ENCODE results near the gene PIKFYVE.
A peak's percentile ranks its signal among the peaks of the same experiment; 100 is the strongest.
"Not testable (repeated sequence)": the region's sequence is repeated elsewhere in the genome, so short reads cannot be mapped to it uniquely, and the experiment has no call there.

Gene PIKFYVE

GRCh38 chr2:208255557-208256106 lies 10.4 kb upstream of the PIKFYVE start:
- Histone ChIP-seq H3K4me3 (ENCODE audit: low read depth, low read length) (peak overlapping the region; percentile 96), H2AFZ (ENCODE audit: low read length, unreplicated experiment) (peak overlapping the region; percentile 95), H3K27ac (ENCODE audit: low read depth, low read length) (peak overlapping the region; percentile 38; the same call in 1 of the 2 replicates), H3K79me2 (ENCODE audit: control insufficient read depth, insufficient read depth, low read length, unreplicated experiment) (peaks cover 2% of the 10 kb centered on the region), H3K36me3 (ENCODE audit: insufficient read depth, low read length) (no peaks in the 10 kb centered on the region), H3K27me3 (ENCODE audit: insufficient read depth, low read length) (no peaks in the 10 kb centered on the region), H3K4me1 (ENCODE audit: control insufficient read depth, insufficient read depth, low read length, unreplicated experiment) (peaks cover 22% of the 10 kb centered on the region)

- Histone ChIP-seq H3K27ac (ENCODE audit: low read depth, low read length) (no peak overlapping the region), H3K79me2 (ENCODE audit: control insufficient read depth, insufficient read depth, low read length, unreplicated experiment) (peaks cover 2% of the 10 kb centered on the region), H3K36me3 (ENCODE audit: insufficient read depth, low read length) (no peaks in the 10 kb centered on the region), H2AFZ (ENCODE audit: low read length, unreplicated experiment) (no peak overlapping the region), H3K4me3 (ENCODE audit: low read depth, low read length) (no peak overlapping the region), H3K4me1 (ENCODE audit: control insufficient read depth, insufficient read depth, low read length, unreplicated experiment) (peaks cover 17% of the 10 kb centered on the region), H3K27me3 (ENCODE audit: insufficient read depth, low read length) (no peaks in the 10 kb centered on the region)
These were observed 9.8 kb upstream of the PIKFYVE start for GRCh38 chr2:208256192-208256782.

- not testable (repeated sequence) for H3K4me3 ChIP-seq (ENCODE audit: low read depth, low read length); H3K36me3 ChIP-seq (ENCODE audit: insufficient read depth, low read length); H3K27me3 ChIP-seq (ENCODE audit: insufficient read depth, low read length); H2AFZ ChIP-seq (ENCODE audit: low read length, unreplicated experiment); H3K79me2 ChIP-seq (ENCODE audit: control insufficient read depth, insufficient read depth, low read length, unreplicated experiment); H3K27ac ChIP-seq (ENCODE audit: low read depth, low read length)
- H3K4me1 ChIP-seq (ENCODE audit: control insufficient read depth, insufficient read depth, low read length, unreplicated experiment), result peaks cover 17% of the 10 kb centered on the region
These were observed 8.9 kb upstream of the PIKFYVE start for GRCh38 chr2:208256849-208257813.

DNA sequence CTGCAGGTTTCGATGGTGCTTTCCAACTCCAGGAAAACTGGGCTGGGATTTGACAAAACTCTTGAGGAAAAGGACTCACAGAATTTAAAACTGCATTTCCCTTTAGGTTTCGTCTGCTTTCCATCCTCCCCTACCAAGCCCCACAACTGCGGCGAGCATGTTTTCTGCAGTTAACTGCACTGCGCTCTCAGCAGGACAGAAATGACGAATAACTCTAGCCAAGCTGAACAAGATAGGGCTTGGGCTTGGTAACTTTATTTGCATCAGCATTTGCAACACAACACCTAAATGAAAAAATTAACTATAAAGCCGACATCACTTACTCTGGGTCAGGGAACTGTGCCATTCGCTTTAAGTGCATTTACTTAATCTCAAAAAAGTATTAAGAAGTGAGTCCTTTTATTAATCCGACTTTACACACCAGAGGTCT lies 669 bp upstream of the PIKFYVE start:
- Histone ChIP-seq H2AFZ (ENCODE audit: low read length, unreplicated experiment) (peak overlapping the region; percentile 92), H3K36me3 (ENCODE audit: insufficient read depth, low read length) (no peaks in the 10 kb centered on the region), H3K27ac (ENCODE audit: low read depth, low read length) (peak overlapping the region; percentile 41), H3K4me1 (ENCODE audit: control insufficient read depth, insufficient read depth, low read length, unreplicated experiment) (peaks cover 16% of the 10 kb centered on the region), H3K4me3 (ENCODE audit: low read depth, low read length) (peak overlapping the region; percentile 87), H3K27me3 (ENCODE audit: insufficient read depth, low read length) (no peaks in the 10 kb centered on the region), H3K79me2 (ENCODE audit: control insufficient read depth, insufficient read depth, low read length, unreplicated experiment) (peaks cover 40% of the 10 kb centered on the region)

- H3K4me1 ChIP-seq (ENCODE audit: control insufficient read depth, insufficient read depth, low read length, unreplicated experiment), result peaks cover 16% of the 10 kb centered on the region
- H3K36me3 ChIP-seq (ENCODE audit: insufficient read depth, low read length), result peaks cover 3% of the 10 kb centered on the region
- peaks cover 45% of the 10 kb centered on the region for H3K79me2 ChIP-seq (ENCODE audit: control insufficient read depth, insufficient read depth, low read length, unreplicated experiment)
- H2AFZ ChIP-seq (ENCODE audit: low read length, unreplicated experiment), result peak overlapping the region; percentile 84
- H3K4me3 ChIP-seq (ENCODE audit: low read depth, low read length), result peak overlapping the region; percentile 87
- peak overlapping the region; percentile 69 for H3K27ac ChIP-seq (ENCODE audit: low read depth, low read length)
- H3K27me3 ChIP-seq (ENCODE audit: insufficient read depth, low read length), result no peaks in the 10 kb centered on the region
These were observed 468 bp downstream of the PIKFYVE start for GRCh38 chr2:208266553-208266893.

GRCh38 chr2:208266936-208267335 lies 881 bp downstream of the PIKFYVE start:
- Histone ChIP-seq H3K27me3 (ENCODE audit: insufficient read depth, low read length) (no peaks in the 10 kb centered on the region), H3K4me1 (ENCODE audit: control insufficient read depth, insufficient read depth, low read length, unreplicated experiment) (peaks cover 16% of the 10 kb centered on the region), H2AFZ (ENCODE audit: low read length, unreplicated experiment) (peak overlapping the region; percentile 84), H3K79me2 (ENCODE audit: control insufficient read depth, insufficient read depth, low read length, unreplicated experiment) (peaks cover 45% of the 10 kb centered on the region), H3K36me3 (ENCODE audit: insufficient read depth, low read length) (peaks cover 5% of the 10 kb centered on the region), H3K4me3 (ENCODE audit: low read depth, low read length) (peak overlapping the region; percentile 87), H3K27ac (ENCODE audit: low read depth, low read length) (peak overlapping the region; percentile 69)

GRCh38 chr2:208267526-208267925 lies 1.5 kb downstream of the PIKFYVE start:
- H3K4me3 ChIP-seq (ENCODE audit: low read depth, low read length), result peak overlapping the region; percentile 87
- not testable (repeated sequence) for H3K27me3 ChIP-seq (ENCODE audit: insufficient read depth, low read length); H3K36me3 ChIP-seq (ENCODE audit: insufficient read depth, low read length); H2AFZ ChIP-seq (ENCODE audit: low read length, unreplicated experiment)
- H3K27ac ChIP-seq (ENCODE audit: low read depth, low read length), result peak overlapping the region; percentile 69; the same call in 1 of the 2 replicates
- H3K79me2 ChIP-seq (ENCODE audit: control insufficient read depth, insufficient read depth, low read length, unreplicated experiment), result peaks cover 45% of the 10 kb centered on the region
- peaks cover 16% of the 10 kb centered on the region for H3K4me1 ChIP-seq (ENCODE audit: control insufficient read depth, insufficient read depth, low read length, unreplicated experiment)

DNA sequence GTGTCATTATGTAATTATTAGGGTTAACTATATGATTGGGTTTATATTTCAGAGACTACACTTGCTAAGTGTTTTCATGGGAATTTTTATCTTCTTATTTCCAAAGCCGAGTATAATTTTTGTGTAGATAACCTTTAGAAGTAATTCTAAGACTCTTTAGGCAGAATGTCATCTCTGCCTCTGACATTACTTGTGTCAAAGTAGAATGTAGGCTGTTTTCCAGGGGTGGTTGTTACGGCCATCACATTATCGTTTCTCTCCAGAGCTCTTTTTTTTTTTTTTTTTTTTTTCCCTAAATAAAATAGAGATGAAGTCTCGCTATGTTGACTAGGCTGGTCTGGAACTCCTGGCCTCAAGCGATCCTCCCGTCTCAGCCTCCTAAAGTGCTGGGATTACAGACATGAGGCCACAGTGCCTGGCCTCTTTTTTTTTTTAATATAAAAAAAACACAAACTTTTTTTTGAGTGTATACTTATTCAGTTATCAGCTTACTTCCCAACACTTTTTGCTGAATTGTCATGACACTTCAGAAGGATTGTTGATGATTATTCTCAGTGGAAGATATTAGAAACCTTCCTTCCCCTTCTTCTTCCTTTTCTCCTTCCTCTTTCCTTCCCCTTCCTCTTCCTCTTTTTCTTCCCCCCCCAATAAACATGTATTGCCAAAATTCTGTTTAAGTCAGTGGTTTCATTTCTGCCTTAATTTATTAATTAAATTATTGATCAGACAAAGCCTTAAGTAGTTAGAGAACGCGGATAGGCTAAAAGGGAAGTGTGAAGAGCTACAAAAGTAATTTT lies 2.3 kb downstream of the PIKFYVE start:
- no peaks in the 10 kb centered on the region for H3K27me3 ChIP-seq (ENCODE audit: insufficient read depth, low read length)
- peaks cover 45% of the 10 kb centered on the region for H3K79me2 ChIP-seq (ENCODE audit: control insufficient read depth, insufficient read depth, low read length, unreplicated experiment)
- peaks cover 16% of the 10 kb centered on the region for H3K4me1 ChIP-seq (ENCODE audit: control insufficient read depth, insufficient read depth, low read length, unreplicated experiment)
- no peak overlapping the region for H2AFZ ChIP-seq (ENCODE audit: low read length, unreplicated experiment)
- H3K36me3 ChIP-seq (ENCODE audit: insufficient read depth, low read length), result peaks cover 10% of the 10 kb centered on the region
- H3K4me3 ChIP-seq (ENCODE audit: low read depth, low read length), result peak overlapping the region; percentile 87
- H3K27ac ChIP-seq (ENCODE audit: low read depth, low read length), result no peak overlapping the region

DNA sequence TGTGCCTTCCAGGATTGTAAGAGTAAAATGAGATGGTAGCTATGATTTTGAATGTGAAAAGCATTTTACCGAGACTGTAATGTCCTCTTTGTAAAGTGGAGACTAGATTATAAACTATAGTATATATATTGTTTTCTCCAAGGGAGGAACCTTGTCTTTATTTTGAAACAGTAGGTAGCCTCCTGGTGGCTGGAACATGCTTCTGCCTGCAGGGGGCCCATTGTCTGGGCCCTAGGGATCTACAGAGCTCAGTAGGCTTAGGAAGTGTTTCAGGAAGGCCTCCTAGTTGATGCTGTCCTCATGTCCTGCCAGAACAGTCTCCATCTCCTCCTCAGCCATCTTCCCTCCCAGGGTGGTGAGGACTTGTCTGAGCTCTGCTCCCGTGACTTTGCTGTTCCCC lies 3.0 kb downstream of the PIKFYVE start:
- Histone ChIP-seq H3K36me3 (ENCODE audit: insufficient read depth, low read length) (peaks cover 14% of the 10 kb centered on the region), H2AFZ (ENCODE audit: low read length, unreplicated experiment) (no peak overlapping the region), H3K27ac (ENCODE audit: low read depth, low read length) (no peak overlapping the region), H3K27me3 (ENCODE audit: insufficient read depth, low read length) (no peaks in the 10 kb centered on the region), H3K79me2 (ENCODE audit: control insufficient read depth, insufficient read depth, low read length, unreplicated experiment) (peaks cover 45% of the 10 kb centered on the region), H3K4me3 (ENCODE audit: low read depth, low read length) (no peak overlapping the region), H3K4me1 (ENCODE audit: control insufficient read depth, insufficient read depth, low read length, unreplicated experiment) (peaks cover 16% of the 10 kb centered on the region)

- H3K79me2 ChIP-seq (ENCODE audit: control insufficient read depth, insufficient read depth, low read length, unreplicated experiment), result peaks cover 17% of the 10 kb centered on the region
- no peaks in the 10 kb centered on the region for H3K4me1 ChIP-seq (ENCODE audit: control insufficient read depth, insufficient read depth, low read length, unreplicated experiment)
- H3K36me3 ChIP-seq (ENCODE audit: insufficient read depth, low read length), result peaks cover 60% of the 10 kb centered on the region
- H3K27me3 ChIP-seq (ENCODE audit: insufficient read depth, low read length), result no peaks in the 10 kb centered on the region
- no peak overlapping the region for H2AFZ ChIP-seq (ENCODE audit: low read length, unreplicated experiment)
- H3K4me3 ChIP-seq (ENCODE audit: low read depth, low read length), result no peak overlapping the region
- H3K27ac ChIP-seq (ENCODE audit: low read depth, low read length), result no peak overlapping the region
These were observed 8.7 kb downstream of the PIKFYVE start for GRCh38 chr2:208274748-208275147.

Data from ACC112 (cell line).